Measurements from ENCODE around the gene PNMA8B.
"Not testable (repeated sequence)": the region's sequence is repeated elsewhere in the genome, so short reads cannot be mapped to it uniquely, and the experiment has no call there.

PNMA8B gene

GRCh38 chr19:46513461-46514236 is 18.0 kb upstream of the PNMA8B start:
- DNase-seq: peak; percentile 90

GRCh38 chr19:46511237-46511636 is 15.6 kb upstream of the PNMA8B start:
- DNase-seq: no peak

DNA sequence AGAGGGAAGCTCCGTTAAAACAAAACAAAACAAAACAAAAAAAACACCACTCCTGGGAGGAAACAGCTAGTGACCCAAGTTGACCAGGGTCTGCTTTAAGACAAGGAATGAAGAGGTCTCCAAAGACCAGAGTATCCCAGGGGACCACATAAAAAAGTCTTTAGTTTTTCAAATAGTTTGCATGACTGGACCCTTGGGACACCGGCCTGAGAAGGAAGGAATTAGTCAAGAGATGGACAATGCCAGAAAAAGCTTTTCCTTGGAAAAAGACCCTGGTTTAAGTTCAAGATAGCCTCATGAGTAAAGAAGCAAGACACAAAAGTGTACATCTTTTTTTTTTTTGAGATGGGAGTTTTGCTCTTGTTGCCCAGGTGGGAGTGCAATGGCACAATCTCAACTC is 12.5 kb upstream of the PNMA8B start:
- DNase-seq: no peak

DNA sequence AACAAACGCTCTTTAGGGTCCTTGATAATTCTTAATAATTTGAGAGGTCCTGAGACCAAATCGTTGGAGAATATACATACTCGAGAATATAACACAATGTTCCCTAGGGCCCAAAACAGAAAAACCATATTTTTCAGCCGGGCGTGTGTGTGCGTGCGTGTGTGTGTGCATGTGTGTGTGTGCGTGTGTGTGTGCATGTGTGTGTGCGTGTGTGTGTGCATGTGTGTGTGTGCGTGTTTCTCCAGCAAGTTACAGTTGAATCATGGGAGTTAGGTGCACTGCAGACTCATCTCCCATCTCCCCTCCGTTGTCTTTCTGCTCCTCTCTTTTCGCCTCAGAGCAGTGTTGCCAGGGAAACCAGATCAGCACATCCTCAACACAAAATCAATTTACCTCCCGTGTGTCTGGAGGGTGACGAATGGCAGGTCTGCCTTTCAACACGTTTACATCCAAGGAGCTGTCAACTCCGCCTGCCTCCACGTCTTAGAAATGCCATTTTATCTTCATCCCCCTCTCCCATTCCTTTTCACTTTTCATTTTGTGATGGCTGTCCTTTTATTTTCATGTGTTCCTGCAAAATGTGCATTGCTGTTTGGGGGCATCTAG is 8.3 kb upstream of the PNMA8B start:
- no peak for DNase-seq

- no peak for DNase-seq
Measured at GRCh38 chr19:46502891-46503290, 7.2 kb upstream of the PNMA8B start.

- peak; percentile 59 for DNase-seq
Measured at GRCh38 chr19:46499692-46500091, 4.0 kb upstream of the PNMA8B start.

- DNase-seq: no peak
Measured at GRCh38 chr19:46497773-46498172, 2.1 kb upstream of the PNMA8B start.

DNA sequence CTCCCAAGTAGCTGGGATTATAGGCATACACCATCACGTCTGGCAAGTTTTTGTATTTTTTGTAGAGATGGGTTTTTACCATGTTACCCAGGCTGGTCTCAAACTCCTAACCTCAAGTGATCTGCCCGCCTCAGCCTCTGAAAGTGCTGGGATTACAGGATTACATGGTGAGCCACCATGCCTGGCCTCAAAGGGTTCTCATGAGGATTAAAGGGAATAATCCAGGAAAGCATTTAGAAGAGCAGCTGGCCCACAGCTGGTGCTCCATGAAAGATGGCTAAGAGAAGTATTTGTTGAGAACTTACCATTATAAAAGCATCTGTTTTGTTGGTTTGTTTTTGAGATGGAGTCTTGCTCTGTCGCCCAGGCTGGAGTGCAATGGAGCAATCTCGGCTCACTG is 1.2 kb upstream of the PNMA8B start:
- not testable (repeated sequence) for DNase-seq

- DNase-seq: no peak
Measured at GRCh38 chr19:46496304-46496703, 637 bp upstream of the PNMA8B start.

- DNase-seq: no peak
Measured at GRCh38 chr19:46494941-46495785, 504 bp downstream of the PNMA8B start.

GRCh38 chr19:46494146-46494940 is 1.3 kb downstream of the PNMA8B start:
- DNase-seq: no peak

- DNase-seq: no peak
Measured at GRCh38 chr19:46493236-46494145, 2.2 kb downstream of the PNMA8B start.

DNA sequence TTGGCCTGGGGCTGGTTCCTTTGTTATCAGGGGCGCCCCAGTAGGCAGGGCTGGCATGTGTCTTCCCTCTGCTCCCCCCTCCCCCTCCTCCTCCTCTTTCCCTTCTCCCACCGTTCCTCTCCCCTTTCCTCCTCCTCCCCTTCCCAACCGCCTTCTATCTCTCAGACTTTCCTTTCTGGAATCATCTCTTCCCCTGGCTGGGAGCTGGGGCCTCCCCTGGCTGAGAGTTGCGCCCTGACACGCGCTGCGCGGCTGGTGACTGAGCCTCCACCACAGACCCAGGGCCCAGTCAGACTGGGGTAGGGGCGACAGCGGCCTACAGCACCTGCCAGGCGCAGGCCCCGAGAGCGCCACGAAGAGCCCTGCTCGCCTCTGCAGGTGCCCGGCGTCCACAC is 2.8 kb downstream of the PNMA8B start:
- no peak for DNase-seq

GRCh38 chr19:46491975-46492682 is 3.5 kb downstream of the PNMA8B start:
- DNase-seq: no peak

DNA sequence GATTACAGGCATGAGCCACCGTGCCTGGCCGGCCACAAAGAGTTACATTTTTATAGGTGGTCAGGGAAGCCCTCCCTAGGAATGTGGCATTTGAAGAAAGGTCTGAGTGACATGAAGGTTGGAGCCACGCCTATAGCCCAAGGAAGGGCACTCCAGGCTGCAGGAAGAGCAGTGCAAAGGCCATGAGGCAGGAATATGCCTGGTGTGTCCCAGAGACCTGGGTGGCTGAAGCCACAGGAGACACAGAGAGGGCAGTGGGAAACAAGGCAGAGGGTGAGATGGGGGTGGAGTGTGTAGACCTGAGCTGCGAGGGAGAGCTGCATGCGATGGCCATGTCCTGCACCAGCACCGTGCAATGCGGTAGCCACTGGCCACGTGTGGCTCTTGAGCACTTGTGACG is 4.9 kb downstream of the PNMA8B start:
- no peak for DNase-seq

- no peak for DNase-seq
Measured at GRCh38 chr19:46489445-46490272, 6.0 kb downstream of the PNMA8B start.

- DNase-seq: no peak
Measured at GRCh38 chr19:46488551-46488950, 7.1 kb downstream of the PNMA8B start.

DNA sequence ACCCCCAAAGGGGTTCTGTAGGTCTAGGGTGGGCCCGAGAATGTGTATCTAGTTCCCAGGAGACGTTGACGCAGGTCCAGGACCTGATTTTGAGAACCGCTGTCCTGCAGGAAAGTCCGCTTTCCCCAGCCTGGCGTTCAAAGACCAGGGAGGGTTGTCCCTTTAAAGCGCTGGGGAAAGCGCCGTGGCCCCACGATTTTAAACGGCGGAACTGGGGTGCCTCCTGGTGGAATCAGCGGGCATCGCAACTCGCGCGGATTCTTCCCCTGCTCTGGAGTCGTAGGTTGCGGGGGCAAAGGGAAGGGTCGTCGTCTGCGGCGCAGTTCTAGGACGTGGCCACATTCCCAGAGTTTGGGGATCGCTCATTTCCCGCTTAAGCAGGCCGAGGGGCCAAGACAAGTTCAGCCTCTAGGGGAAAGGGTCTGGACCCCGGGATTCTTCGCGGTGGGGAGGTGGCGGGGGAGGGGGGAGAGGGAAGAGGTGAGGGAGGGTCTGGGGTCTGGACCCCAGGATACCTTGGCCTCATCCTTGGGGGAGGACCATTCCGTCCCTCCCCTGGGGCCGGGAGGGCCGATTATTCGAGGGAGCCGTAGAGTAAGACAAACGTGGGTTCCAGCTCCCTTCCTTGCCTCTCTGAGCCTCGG is 7.7 kb downstream of the PNMA8B start:
- DNase-seq: peak; percentile 86

GRCh38 chr19:46487178-46487801 is 8.4 kb downstream of the PNMA8B start:
- no peak for DNase-seq
